ENCODE data around the gene EGFL7. TPM values are rescaled to one million over a fixed set of nuclear protein-coding genes. Genes with fewer than 3 reads are reported as not detected.

The EGFL7 gene
- 10 to 100 TPM; 26.7 to 54.2 (median 45.8) TPM for total RNA-seq
- long read RNA-seq, partial matches to known transcripts: 4 of 9 reads
- long read RNA-seq, other reads (novel, unspliced or antisense): 1 of 9 reads

DNA sequence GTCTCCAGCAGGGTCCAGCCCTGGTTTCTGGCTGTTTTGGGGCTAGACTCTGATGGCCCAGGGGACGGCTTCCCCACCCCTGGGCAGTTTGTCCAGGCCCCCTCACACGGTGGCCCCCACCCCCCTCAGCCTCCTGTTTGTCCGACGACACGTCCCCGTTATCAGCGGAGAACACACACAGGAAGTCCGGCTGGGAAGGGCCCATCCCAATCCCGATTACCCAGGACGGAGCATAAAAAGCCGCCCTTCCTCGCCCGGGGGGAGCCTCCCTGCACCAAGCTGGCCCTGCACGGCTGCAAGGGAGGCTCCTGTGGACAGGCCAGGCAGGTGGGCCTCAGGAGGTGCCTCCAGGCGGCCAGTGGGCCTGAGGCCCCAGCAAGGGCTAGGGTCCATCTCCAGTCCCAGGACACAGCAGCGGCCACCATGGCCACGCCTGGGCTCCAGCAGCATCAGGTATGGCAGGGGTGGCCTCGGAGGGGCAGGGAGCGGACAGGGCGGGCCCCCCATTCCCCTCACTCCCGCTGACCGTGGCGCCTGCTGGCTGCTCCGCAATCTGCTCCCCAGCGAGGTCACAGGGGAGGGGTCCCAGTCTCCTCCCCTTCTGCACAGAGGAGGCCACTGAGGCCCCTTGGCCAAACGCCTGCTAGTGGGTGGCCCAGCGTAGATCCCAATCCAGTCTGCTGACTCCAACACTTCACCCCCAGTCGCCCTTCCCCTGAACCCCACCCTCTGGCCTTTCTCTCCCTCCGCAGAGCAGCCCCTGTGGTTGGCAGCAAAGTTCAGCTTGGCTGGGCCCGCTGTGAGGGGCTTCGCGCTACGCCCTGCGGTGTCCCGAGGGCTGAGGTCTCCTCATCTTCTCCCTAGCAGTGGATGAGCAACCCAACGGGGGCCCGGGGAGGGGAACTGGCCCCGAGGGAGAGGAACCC is at the start of gene EGFL7:
TSS of gene EGFL7 (plus strand) at position 261 of the 926 bp plus-strand sequence. CDS start 5,367 bp downstream, outside the sequence.
- Histone ChIP-seq H3K36me3 (no peaks in the 10 kb centered on the region), H3K4me1 (peaks cover 0 to 3% (median 0%) of the 10 kb centered on the region in 4 donors), H3K27ac (peak within 1 kb of the TSS; percentile 62 to 84 (median 75)), H3K4me3 (peak within 1 kb of the TSS; percentile 45 to 58 (median 46)), H3K27me3 (no peaks in the 10 kb centered on the region), H3K9me3 (no peaks in the 10 kb centered on the region)
- intact Hi-C loops (cut with DNase I): no loop called here
- TF ChIP-seq, protein P1, sequence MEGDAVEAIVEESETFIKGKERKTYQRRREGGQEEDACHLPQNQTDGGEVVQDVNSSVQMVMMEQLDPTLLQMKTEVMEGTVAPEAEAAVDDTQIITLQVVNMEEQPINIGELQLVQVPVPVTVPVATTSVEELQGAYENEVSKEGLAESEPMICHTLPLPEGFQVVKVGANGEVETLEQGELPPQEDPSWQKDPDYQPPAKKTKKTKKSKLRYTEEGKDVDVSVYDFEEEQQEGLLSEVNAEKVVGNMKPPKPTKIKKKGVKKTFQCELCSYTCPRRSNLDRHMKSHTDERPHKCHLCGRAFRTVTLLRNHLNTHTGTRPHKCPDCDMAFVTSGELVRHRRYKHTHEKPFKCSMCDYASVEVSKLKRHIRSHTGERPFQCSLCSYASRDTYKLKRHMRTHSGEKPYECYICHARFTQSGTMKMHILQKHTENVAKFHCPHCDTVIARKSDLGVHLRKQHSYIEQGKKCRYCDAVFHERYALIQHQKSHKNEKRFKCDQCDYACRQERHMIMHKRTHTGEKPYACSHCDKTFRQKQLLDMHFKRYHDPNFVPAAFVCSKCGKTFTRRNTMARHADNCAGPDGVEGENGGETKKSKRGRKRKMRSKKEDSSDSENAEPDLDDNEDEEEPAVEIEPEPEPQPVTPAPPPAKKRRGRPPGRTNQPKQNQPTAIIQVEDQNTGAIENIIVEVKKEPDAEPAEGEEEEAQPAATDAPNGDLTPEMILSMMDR (IDR thresholded peaks at IDR 0.05): no peak
- TF ChIP-seq POLR2A (IDR thresholded peaks at IDR 0.05): peak; percentile 49
- DNase-seq (peak; percentile 67 to 80 (median 74)), ATAC-seq (peak; percentile 26 to 41 (median 36))
- WGBS (ENCODE audit: insufficient coverage, low coverage, low lambda C conversion rate, missing lambda C conversion rate): 79% methylated on average over 14 of the region's 38 CpGs

DNA sequence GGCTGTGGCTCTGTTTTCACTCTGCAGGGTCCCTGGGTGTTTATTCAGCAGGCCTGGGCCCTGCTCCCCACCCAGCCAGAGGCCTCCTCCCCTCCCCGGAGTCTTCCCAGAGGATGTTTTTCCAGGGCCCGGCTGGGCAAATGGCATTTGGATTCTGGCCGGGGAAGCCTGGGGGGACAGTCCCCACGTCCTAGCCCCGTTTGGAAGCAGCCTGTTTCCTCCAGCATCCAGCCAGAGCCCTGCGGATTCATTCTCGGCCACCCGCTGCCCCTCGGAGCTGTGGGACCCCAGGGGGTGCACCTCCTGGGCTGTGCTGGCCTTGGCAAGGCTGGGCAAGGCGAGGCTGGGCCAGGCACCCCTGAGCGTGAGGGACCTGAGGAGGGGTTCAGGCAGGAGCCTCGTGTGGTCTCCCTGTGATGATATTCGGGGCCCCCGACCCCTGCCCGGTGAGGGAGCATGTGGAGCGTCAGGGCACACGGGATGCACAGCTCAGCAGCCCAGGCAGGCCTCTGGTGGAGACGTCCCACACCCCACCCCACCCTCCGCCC is 48.8 kb upstream of the EGFL7 start:
- no peaks in the 10 kb centered on the region for H3K36me3 ChIP-seq
- H3K9me3 ChIP-seq: no peaks in the 10 kb centered on the region
- H3K4me1 ChIP-seq: peaks cover 0 to 13% (median 6%) of the 10 kb centered on the region in 4 donors
- WGBS (ENCODE audit: insufficient coverage, low coverage, low lambda C conversion rate, missing lambda C conversion rate): no CpG with 5 or more reads among the region's 19 CpGs
- H3K27ac ChIP-seq: peak overlapping the region in 1 of 3 donors; percentile 43
- H3K27me3 ChIP-seq: no peaks in the 10 kb centered on the region
- intact Hi-C loops (cut with DNase I): no loop called here
- no peak for DNase-seq
- no peak for ATAC-seq
- no peak overlapping the region for H3K4me3 ChIP-seq
- no peak for TF ChIP-seq POLR2A (IDR thresholded peaks at IDR 0.05)
- TF ChIP-seq, protein P1 (IDR thresholded peaks at IDR 0.05): no peak

DNA sequence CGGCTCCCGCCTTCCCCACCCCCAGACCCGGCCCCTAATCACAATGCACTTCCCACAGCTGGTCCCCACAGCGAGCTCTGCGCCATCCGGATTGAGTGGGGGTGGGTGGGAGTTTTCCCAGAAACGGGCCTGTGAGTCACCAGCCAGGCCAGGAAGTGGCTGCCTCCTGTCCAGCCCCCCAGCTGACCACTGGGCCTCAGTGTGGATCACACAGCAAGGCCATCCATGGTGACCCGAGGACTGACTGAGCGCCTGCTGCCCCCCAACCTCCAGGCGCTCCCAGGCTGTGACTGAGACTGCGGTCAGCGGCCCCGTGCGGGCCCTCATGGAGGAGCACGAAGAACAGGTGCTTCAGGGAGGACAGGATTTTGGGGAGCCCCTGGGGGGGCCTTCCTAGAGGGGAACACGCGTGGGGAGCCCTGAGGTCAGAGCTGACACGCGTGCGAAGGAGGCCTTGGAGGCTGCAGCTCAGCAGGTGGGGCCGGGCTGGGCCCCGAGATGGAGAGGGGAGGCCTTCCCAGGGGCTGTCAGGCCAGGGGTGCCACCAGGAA is 48.3 kb upstream of the EGFL7 start:
- Histone ChIP-seq H3K9me3 (no peaks in the 10 kb centered on the region), H3K4me3 (no peak overlapping the region), H3K36me3 (no peaks in the 10 kb centered on the region), H3K4me1 (peaks cover 3 to 19% (median 11%) of the 10 kb centered on the region in 4 donors), H3K27ac (peak overlapping the region in 1 of 3 donors; percentile 51), H3K27me3 (no peaks in the 10 kb centered on the region)
- DNase-seq (peak in 1 of 3 donors; percentile 74), ATAC-seq (peak; percentile 1 to 57 (median 10))
- TF ChIP-seq, protein P1 (IDR thresholded peaks at IDR 0.05): no peak
- no peak for TF ChIP-seq POLR2A (IDR thresholded peaks at IDR 0.05)
- intact Hi-C loops (cut with DNase I): no loop called here
- no CpG with 5 or more reads among the region's 22 CpGs for WGBS (ENCODE audit: insufficient coverage, low coverage, low lambda C conversion rate, missing lambda C conversion rate)

DNA sequence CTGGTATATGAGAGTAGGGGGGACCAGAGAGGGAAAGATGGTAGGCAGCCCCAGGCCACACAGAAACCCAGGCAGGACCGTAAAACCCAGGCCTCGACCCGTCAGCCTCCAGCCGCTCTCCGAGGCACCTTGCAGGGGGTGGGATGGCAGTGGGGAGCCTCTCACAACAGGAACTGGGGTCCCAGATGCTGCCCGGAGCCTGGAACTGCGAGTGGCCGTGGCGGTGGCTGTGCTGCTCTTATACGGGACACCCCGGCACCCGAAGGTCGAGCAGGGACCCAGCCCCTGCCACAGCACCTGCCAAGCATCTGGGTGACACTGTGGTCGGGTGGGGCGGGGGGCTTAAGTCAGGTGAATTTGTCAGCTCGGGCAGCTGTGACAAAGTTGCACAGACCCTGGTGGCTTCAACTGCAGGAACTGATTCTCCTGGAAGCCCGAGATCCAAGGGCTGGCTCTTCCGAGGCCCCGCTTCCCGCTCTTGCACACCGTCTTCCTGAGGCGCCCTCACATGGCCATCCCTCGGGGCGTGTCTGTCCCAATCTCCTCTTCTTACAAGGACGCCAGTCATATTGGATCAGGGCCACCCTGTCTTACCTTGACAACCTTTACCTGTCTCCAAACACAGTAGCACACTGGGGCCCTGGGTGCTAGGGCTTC is 47.6 kb upstream of the EGFL7 start:
- WGBS (ENCODE audit: insufficient coverage, low coverage, low lambda C conversion rate, missing lambda C conversion rate): 75% methylated on average over 6 of the region's 25 CpGs

More for the DNA sequence above, 47.6 kb upstream of the EGFL7 start:
- Histone ChIP-seq H3K27me3 (no peaks in the 10 kb centered on the region), H3K36me3 (no peaks in the 10 kb centered on the region), H3K4me3 (no peak overlapping the region), H3K27ac (peak overlapping the region in 1 of 3 donors; percentile 51), H3K9me3 (no peaks in the 10 kb centered on the region), H3K4me1 (peaks cover 5 to 25% (median 15%) of the 10 kb centered on the region in 4 donors)
- ATAC-seq (no peak), DNase-seq (no peak)
- no peak for TF ChIP-seq POLR2A (IDR thresholded peaks at IDR 0.05)
- TF ChIP-seq, protein P1 (IDR thresholded peaks at IDR 0.05): no peak
- intact Hi-C loops (cut with DNase I): no loop called here

Data from right lobe of liver (tissue), 6 donors.